CD14-positive monocyte (primary cell): ENCODE data around the gene ZXDC. TPM values are rescaled to one million over a fixed set of nuclear protein-coding genes. Genes with fewer than 3 reads are reported as not detected.

Experiments
- DNase-seq, 3 donors: peaks; one replicate each; pipeline ENCODE4 v3.0.0-alpha.2; 2011 to 2022
- H2AFZ ChIP-seq: 2 replicates; pipeline ENCODE4 v1.6.0; 2012; ENCODE audit warnings: mild to moderate bottlenecking, low read depth, low read length, inconsistent platforms; ENCODE audit not compliant: insufficient read depth, poor library complexity, severe bottlenecking
- H3K27ac ChIP-seq, 2 donors: 1 replicate in 1 of 2; 2 replicates in 1 of 2; pipeline ENCODE4 v1.5.1; 2012 to 2013; ENCODE audit warnings: low read length in 2 of 2, control low read depth in 1 of 2, inconsistent platforms in 1 of 2, low read depth in 1 of 2, mild to moderate bottlenecking in 1 of 2
- H3K27me3 ChIP-seq, 2 donors: one replicate each; pipeline versions ENCODE4 v1.6.0 to v1.6.1; 2011 to 2013; ENCODE audit warnings: low read length in 2 of 2; ENCODE audit not compliant: control insufficient read depth in 2 of 2, insufficient read depth in 2 of 2
- H3K36me3 ChIP-seq, 2 donors: replicated peaks in 1 of 2; 1 replicate in 1 of 2; 2 replicates in 1 of 2; pipeline versions ENCODE4 v1.5.1 to v1.6.1; 2012 to 2013; ENCODE audit warnings: low read length in 2 of 2, control low read depth in 1 of 2, inconsistent platforms in 1 of 2, mild to moderate bottlenecking in 1 of 2; ENCODE audit not compliant: insufficient read depth in 2 of 2, control insufficient read depth in 1 of 2
- H3K4me1 ChIP-seq, 2 donors: 1 replicate in 1 of 2; 2 replicates in 1 of 2; pipeline versions ENCODE4 v1.5.1 to v1.6.1; 2012 to 2013; ENCODE audit warnings: low read length in 2 of 2, control low read depth in 1 of 2, inconsistent platforms in 1 of 2, mild to moderate bottlenecking in 1 of 2, moderate library complexity in 1 of 2; ENCODE audit not compliant: insufficient read depth in 2 of 2, control insufficient read depth in 1 of 2
- H3K4me2 ChIP-seq: replicated peaks from 2 replicates; pipeline ENCODE3; 2012; ENCODE audit warnings: low read length, moderate library complexity, mild to moderate bottlenecking; ENCODE audit not compliant: poor library complexity, severe bottlenecking; ENCODE audit errors: extremely low read depth
- H3K4me3 ChIP-seq, 3 experiments: fragments of 200-600 bp in 1 of 3; sonication (generic) in 1 of 3; replicated peaks in 1 of 3; 1 replicate in 2 of 3; 2 replicates in 1 of 3; pipeline ENCODE4 v1.5.1; 2011 to 2013; ENCODE audit warnings: low read length in 3 of 3, mild to moderate bottlenecking in 3 of 3, control low read depth in 2 of 3, low read depth in 2 of 3, inconsistent platforms in 1 of 3, moderate library complexity in 1 of 3
- H3K79me2 ChIP-seq: 2 replicates; pipeline ENCODE4 v1.6.0; 2012; ENCODE audit warnings: mild to moderate bottlenecking, control low read depth, inconsistent platforms, low read length, moderate library complexity; ENCODE audit not compliant: insufficient read depth
- H3K9ac ChIP-seq: 2 replicates; pipeline ENCODE4 v1.6.0; 2017; ENCODE audit warnings: low read length, mild to moderate bottlenecking; ENCODE audit not compliant: insufficient read depth, poor library complexity, severe bottlenecking
- H3K9me3 ChIP-seq, 2 donors: replicated peaks in 1 of 2; 1 replicate in 1 of 2; 2 replicates in 1 of 2; pipeline versions ENCODE4 v1.5.1 to v1.6.1; 2012 to 2013; ENCODE audit warnings: low read length in 2 of 2, control low read depth in 1 of 2; ENCODE audit not compliant: control insufficient read depth in 1 of 2, insufficient read depth in 1 of 2
- H4K20me1 ChIP-seq: 2 replicates; pipeline ENCODE4 v1.6.0; 2012; ENCODE audit warnings: mild to moderate bottlenecking, low read length, control low read depth, moderate library complexity; ENCODE audit not compliant: insufficient read depth
- H3K27ac Mint-ChIP-seq, 7 donors: one replicate each; pipeline ENCODE4 v1.8.0; 2020; ENCODE audit warnings: mild to moderate bottlenecking in 7 of 7, mixed read lengths in 7 of 7, moderate library complexity in 6 of 7, inconsistent platforms in 2 of 7
- H3K27me3 Mint-ChIP-seq, 3 donors: one replicate each; pipeline ENCODE4 v1.8.0; 2021 to 2022; ENCODE audit warnings: low read depth in 3 of 3, mild to moderate bottlenecking in 3 of 3, mixed read lengths in 3 of 3, moderate library complexity in 3 of 3, inconsistent platforms in 1 of 3
- H3K36me3 Mint-ChIP-seq, 2 donors: one replicate each; pipeline ENCODE4 v1.8.0; 2020; ENCODE audit warnings: mixed read lengths in 2 of 2, inconsistent platforms in 1 of 2, mild to moderate bottlenecking in 1 of 2
- H3K4me1 Mint-ChIP-seq: one replicate; pipeline ENCODE4 v1.8.0; 2020; ENCODE audit warnings: mild to moderate bottlenecking, mixed read lengths
- H3K4me3 Mint-ChIP-seq, 2 donors: one replicate each; pipeline ENCODE4 v1.8.0; 2020; ENCODE audit warnings: mild to moderate bottlenecking in 2 of 2, mixed read lengths in 2 of 2, moderate library complexity in 1 of 2
- H3K9me3 Mint-ChIP-seq, 7 donors: one replicate each; pipeline ENCODE4 v1.8.0; 2020 to 2022; ENCODE audit warnings: mixed read lengths in 7 of 7, mild to moderate bottlenecking in 6 of 7, moderate library complexity in 6 of 7, inconsistent platforms in 2 of 7
- WGBS: methylation state at CpG from one replicate; pipeline ENCODE4 v1.1.5; 2013; ENCODE audit warnings: missing lambda C conversion rate; ENCODE audit not compliant: insufficient coverage; 5-methylcytosine and 5-hydroxymethylcytosine counted together
- intact Hi-C, 2 donors: fragments of 100-400 bp; cut with micrococcal nuclease; formaldehyde crosslinking; loops; one replicate each; pipeline versions ENCODE4 v1.15.0 to v1.15.1; 2023
- polyA plus RNA-seq, 3 donors: library from polyadenylated mRNA; depleted of rRNA in 1 of 3; unstranded in 2 of 3; stranded (reverse) in 1 of 3; fragments of 300-500 nt in 2 of 3; fragments of >200 nt in 1 of 3; fragmentation: Illumina TruSeq in 2 of 3; gene quantifications; 1 replicate in 2 of 3; 2 replicates in 1 of 3; pipeline ENCODE4 v1.2.3, GENCODE V29; 2012 to 2021
- TF ChIP-seq, protein P1 (sequence below): fragments of 200-600 bp; IDR thresholded peaks from one replicate; pipeline ENCODE4 v1.8.0; 2022; ENCODE audit warnings: antibody characterized with exemption, mild to moderate bottlenecking

ZXDC gene
- polyA plus RNA-seq, 3 donors, result 6.3 to 44.8 (median 9.7) TPM

DNA sequence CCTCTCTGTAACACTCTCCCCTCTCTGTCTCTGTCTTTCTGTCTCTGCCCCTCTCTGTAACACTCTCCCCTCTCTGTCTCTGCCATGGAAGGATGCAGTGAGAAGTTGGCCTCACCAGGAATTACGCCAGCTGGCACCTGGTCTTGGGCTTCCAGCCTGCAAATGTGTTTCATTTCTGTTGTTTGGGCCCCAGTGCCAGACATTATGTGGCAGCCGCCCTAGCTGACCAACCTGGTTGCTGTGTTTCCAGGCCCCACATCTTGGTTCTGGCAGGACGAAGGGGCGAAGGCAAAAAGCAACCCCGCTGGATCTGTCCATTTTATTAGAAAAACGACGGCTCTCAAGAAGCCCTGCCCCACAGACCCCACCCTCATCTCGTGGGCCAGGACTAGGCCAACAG is 5.2 kb upstream of the ZXDC start:
- peaks cover 7% of the 10 kb centered on the region for H3K4me1 Mint-ChIP-seq
- Histone ChIP-seq H3K9me3 (no peaks in the 10 kb centered on the region), H3K4me3 (no peak overlapping the region), H3K27ac (no peak overlapping the region), H3K27me3 (no peaks in the 10 kb centered on the region), H3K4me1 (peaks cover 5 to 7% of the 10 kb centered on the region in 2 donors), H3K79me2 (no peaks in the 10 kb centered on the region), H2AFZ (no peak overlapping the region), H3K4me2 (no peak overlapping the region), H3K9ac (no peak overlapping the region), H4K20me1 (no peaks in the 10 kb centered on the region), H3K36me3 (no peaks in the 10 kb centered on the region)
- 92% methylated on average over 7 of the region's 8 CpGs for WGBS
- DNase-seq, result no peak
- TF ChIP-seq, protein P1, sequence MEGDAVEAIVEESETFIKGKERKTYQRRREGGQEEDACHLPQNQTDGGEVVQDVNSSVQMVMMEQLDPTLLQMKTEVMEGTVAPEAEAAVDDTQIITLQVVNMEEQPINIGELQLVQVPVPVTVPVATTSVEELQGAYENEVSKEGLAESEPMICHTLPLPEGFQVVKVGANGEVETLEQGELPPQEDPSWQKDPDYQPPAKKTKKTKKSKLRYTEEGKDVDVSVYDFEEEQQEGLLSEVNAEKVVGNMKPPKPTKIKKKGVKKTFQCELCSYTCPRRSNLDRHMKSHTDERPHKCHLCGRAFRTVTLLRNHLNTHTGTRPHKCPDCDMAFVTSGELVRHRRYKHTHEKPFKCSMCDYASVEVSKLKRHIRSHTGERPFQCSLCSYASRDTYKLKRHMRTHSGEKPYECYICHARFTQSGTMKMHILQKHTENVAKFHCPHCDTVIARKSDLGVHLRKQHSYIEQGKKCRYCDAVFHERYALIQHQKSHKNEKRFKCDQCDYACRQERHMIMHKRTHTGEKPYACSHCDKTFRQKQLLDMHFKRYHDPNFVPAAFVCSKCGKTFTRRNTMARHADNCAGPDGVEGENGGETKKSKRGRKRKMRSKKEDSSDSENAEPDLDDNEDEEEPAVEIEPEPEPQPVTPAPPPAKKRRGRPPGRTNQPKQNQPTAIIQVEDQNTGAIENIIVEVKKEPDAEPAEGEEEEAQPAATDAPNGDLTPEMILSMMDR, result no peak
- no peaks in the 10 kb centered on the region for H3K27me3 Mint-ChIP-seq
- H3K36me3 Mint-ChIP-seq, result peaks cover 0 to 3% of the 10 kb centered on the region in 2 donors
- H3K9me3 Mint-ChIP-seq, result peaks cover 0 to 2% (median 0%) of the 10 kb centered on the region in 7 donors
- no peak overlapping the region for H3K4me3 Mint-ChIP-seq
- H3K27ac Mint-ChIP-seq, result no peak overlapping the region
- intact Hi-C loops, result no loop called here

DNA sequence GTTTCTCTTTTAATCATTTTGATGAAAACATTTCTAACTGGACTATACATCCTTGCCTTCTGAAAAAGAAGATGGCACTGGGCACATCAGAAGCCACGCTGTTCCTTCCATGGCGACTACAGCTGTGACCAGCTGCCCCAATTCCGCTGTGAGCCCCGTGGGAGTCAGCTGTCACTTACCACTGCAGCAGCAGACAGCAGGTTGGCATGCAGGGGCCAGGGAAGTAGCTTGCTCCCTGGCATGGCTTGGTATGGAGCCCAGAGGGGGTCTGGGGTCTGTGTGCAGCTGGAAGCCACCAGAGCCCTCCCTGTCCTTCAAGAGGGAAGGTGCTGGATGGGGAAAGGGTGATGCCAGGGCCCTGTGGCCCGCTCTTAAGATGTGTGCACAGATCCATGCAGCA is 4.5 kb upstream of the ZXDC start:
- H3K27ac Mint-ChIP-seq, result peak overlapping the region in 1 of 7 donors; percentile 15
- TF ChIP-seq, protein P1, result no peak
- no peaks in the 10 kb centered on the region for H4K20me1 ChIP-seq
- H3K4me3 ChIP-seq, result no peak overlapping the region
- H2AFZ ChIP-seq, result no peak overlapping the region
- H3K79me2 ChIP-seq, result no peaks in the 10 kb centered on the region
- no peaks in the 10 kb centered on the region for H3K9me3 ChIP-seq
- WGBS, result 94% methylated on average over 4 of the region's 5 CpGs
- H3K9ac ChIP-seq, result no peak overlapping the region
- peaks cover 0 to 3% of the 10 kb centered on the region in 2 donors for H3K36me3 Mint-ChIP-seq
- H3K9me3 Mint-ChIP-seq, result peaks cover 0 to 2% (median 0%) of the 10 kb centered on the region in 7 donors
- H3K4me1 Mint-ChIP-seq, result peaks cover 7% of the 10 kb centered on the region
- H3K27ac ChIP-seq, result no peak overlapping the region
- intact Hi-C loops, result no loop called here
- no peaks in the 10 kb centered on the region for H3K27me3 Mint-ChIP-seq
- no peak overlapping the region for H3K4me2 ChIP-seq
- no peaks in the 10 kb centered on the region for H3K36me3 ChIP-seq
- H3K4me3 Mint-ChIP-seq, result no peak overlapping the region
- no peaks in the 10 kb centered on the region for H3K27me3 ChIP-seq
- H3K4me1 ChIP-seq, result peaks cover 5 to 7% of the 10 kb centered on the region in 2 donors
- no peak for DNase-seq
